Stimulated activated effector memory CD8-positive, alpha-beta T cell treated with anti-CD3 and anti-CD28 coated beads, Interleukin-12 subunit alpha, Interleukin-12 subunit beta, amount 100 ng/mL, for 72 hours (primary cell): ENCODE measurements around the gene ERMP1.
A peak's percentile ranks its signal among the peaks of the same experiment; 100 is the strongest.
"Not testable (repeated sequence)": the region's sequence is repeated elsewhere in the genome, so short reads cannot be mapped to it uniquely, and the experiment has no call there.

Experiments
- ATAC-seq: fragments of 150-1000 bp; cut with Tn5 transposase; 2 replicates; pipeline ENCODE4 v1.10.0; 2021
- DNase-seq, 2 donors: peaks; one replicate each; pipeline ENCODE4 v3.0.0; 2021 to 2022; ENCODE audit warnings: low spot score in 2 of 2
- H3K27ac Mint-ChIP-seq: one replicate; pipeline ENCODE4 v1.8.0; 2022; ENCODE audit warnings: mild to moderate bottlenecking, mixed read lengths
- H3K36me3 Mint-ChIP-seq: one replicate; pipeline ENCODE4 v1.8.0; 2022; ENCODE audit warnings: mild to moderate bottlenecking, mixed read lengths
- H3K4me1 Mint-ChIP-seq: one replicate; pipeline ENCODE4 v1.8.0; 2022; ENCODE audit warnings: mixed read lengths
- H3K4me3 Mint-ChIP-seq: one replicate; pipeline ENCODE4 v1.8.0; 2022; ENCODE audit warnings: mild to moderate bottlenecking, mixed read lengths
- H3K9me3 Mint-ChIP-seq: one replicate; pipeline ENCODE4 v1.8.0; 2022; ENCODE audit warnings: mixed read lengths

Gene ERMP1

DNA sequence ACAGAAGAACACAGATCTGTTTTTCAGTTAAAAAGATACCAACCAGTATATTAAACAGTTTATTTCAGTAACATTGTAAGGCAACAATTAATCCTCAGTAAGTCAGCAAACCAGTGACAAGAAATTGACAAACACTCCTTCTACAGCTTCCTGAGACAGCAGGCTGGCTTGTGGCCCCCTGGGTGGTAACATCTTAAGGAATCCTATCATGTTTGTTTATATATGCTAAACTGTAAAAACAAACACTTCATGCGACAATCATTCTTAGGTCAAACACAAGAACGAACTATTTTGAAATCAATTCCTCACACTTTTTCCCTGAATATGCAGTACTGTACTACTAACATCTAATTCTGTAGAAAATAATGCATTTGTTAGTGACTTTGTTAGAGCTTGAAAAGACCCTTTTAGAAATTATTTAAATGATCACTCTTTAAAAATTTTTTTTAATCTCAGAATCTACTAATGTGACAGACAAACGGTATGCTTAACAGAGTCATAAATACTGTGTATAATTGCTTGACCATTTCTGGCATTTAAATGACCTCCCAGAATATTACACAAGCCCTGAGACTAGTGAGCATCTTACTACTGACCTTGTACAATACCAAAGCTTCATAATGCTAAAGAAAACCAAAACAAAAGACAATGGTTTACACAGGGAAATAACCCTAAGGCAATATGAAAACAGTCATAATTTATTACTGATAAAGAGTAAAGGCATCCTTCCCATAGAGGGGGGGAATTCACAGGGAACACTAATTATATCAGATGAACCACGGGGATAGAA is 48.2 kb downstream of the ERMP1 start:
- DNase-seq (no peak), ATAC-seq (no peak)
- Mint-ChIP-seq H3K36me3 (peaks cover 93% of the 10 kb centered on the region), H3K9me3 (peaks cover 7% of the 10 kb centered on the region), H3K4me3 (no peak overlapping the region), H3K4me1 (peaks cover 21% of the 10 kb centered on the region), H3K27ac (peak overlapping the region; percentile 50)

GRCh38 chr9:5783982-5784381 is 48.9 kb downstream of the ERMP1 start:
- peaks cover 20% of the 10 kb centered on the region for H3K4me1 Mint-ChIP-seq
- H3K9me3 Mint-ChIP-seq = peaks cover 7% of the 10 kb centered on the region
- no peak overlapping the region for H3K4me3 Mint-ChIP-seq
- DNase-seq = no peak
- H3K27ac Mint-ChIP-seq = no peak overlapping the region
- ATAC-seq = no peak
- H3K36me3 Mint-ChIP-seq = peaks cover 93% of the 10 kb centered on the region

DNA sequence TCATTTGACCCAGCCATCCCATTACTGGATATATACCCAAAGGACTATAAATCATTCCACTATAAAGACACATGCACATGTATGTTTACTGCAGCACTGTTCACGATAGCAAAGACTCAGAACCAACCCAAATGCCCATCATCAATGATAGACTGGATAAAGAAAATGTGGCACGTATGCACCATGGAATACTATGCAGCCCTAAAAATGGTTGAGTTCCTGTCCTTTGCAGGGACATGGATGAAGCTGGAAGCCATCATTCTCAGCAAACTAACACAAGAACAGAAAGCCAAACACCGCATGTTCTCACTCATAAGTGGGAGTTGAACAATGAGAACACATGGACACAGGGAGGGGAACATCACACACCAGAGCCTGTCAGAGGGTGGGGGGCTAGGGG is 49.5 kb downstream of the ERMP1 start:
- not testable (repeated sequence) for DNase-seq, H3K4me3 Mint-ChIP-seq, H3K9me3 Mint-ChIP-seq, ATAC-seq, H3K27ac Mint-ChIP-seq
- Mint-ChIP-seq H3K4me1 (peaks cover 15% of the 10 kb centered on the region), H3K36me3 (peaks cover 93% of the 10 kb centered on the region)

DNA sequence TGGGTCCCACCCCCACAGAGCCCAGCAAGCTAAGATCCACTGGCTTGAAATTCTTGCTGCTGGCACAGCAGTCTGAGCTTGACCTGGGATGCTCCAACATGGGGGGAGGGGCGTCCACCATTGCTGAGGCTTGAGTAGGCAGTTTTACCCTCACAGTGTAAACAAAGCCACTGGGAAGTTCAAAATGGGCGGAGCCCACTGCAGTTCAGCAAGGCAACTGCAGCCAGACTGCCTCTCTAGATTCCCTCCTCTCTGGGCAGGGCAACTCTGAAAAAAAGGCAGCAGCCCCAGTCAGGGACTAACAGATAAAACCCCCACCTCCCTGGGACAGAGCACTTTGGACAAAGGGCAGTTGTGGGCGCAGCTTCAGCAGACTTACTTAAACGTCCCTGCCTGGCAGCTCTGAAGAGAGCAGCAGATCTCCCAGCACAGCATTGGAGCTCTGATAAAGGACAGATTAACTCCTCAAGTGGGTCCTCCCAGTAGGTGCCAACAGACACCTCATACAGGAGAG is 53.2 kb downstream of the ERMP1 start:
- H3K4me3 Mint-ChIP-seq, ATAC-seq, H3K4me1 Mint-ChIP-seq, DNase-seq, H3K27ac Mint-ChIP-seq: not testable (repeated sequence)
- Mint-ChIP-seq H3K9me3 (peaks cover 12% of the 10 kb centered on the region), H3K36me3 (peaks cover 83% of the 10 kb centered on the region)

GRCh38 chr9:5778805-5779204 is 54.1 kb downstream of the ERMP1 start:
- peaks cover 12% of the 10 kb centered on the region for H3K9me3 Mint-ChIP-seq

DNA sequence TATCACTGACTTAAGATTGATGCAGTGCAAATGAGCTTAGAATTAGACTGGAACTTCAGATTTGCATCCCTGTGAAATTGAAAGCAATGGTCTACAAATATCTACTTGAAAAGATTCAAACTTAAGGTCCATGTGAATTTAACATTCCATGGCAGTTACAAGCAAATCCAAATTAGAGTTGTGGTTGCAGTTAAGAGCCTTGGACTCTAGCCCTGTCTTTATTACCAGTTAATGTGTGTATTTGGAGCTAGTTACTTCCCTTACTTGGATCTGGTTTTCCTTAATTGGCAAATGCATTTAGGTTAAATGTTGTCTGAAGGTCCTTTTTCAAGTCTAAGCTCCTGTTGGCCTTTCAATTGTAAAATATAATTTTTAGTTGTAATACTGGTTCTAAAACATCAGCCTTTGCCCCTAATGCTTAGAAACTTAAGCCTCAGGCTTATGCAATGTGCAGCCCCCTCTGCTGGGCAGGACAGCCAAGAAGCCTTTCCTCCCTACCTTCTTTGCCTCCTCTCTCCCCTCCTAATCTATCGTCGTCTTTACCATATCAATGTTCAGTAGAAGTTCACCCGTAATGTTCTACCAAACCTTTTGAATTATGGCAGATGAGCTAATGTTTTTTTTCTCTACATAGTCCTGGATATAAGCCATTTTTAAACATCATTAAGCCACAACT is 59.5 kb downstream of the ERMP1 start:
- DNase-seq = no peak
- Mint-ChIP-seq H3K9me3 (peaks cover 3% of the 10 kb centered on the region), H3K36me3 (peaks cover 77% of the 10 kb centered on the region), H3K4me1 (peaks cover 4% of the 10 kb centered on the region), H3K27ac (peak overlapping the region; percentile 13), H3K4me3 (no peak overlapping the region)
- no peak for ATAC-seq

More at GRCh38 chr9:5778805-5779204, 54.1 kb downstream of the ERMP1 start:
- Mint-ChIP-seq H3K36me3 (peaks cover 83% of the 10 kb centered on the region), H3K4me1 (peaks cover 6% of the 10 kb centered on the region), H3K4me3 (no peak overlapping the region), H3K27ac (no peak overlapping the region)
- DNase-seq = no peak
- no peak for ATAC-seq

DNA sequence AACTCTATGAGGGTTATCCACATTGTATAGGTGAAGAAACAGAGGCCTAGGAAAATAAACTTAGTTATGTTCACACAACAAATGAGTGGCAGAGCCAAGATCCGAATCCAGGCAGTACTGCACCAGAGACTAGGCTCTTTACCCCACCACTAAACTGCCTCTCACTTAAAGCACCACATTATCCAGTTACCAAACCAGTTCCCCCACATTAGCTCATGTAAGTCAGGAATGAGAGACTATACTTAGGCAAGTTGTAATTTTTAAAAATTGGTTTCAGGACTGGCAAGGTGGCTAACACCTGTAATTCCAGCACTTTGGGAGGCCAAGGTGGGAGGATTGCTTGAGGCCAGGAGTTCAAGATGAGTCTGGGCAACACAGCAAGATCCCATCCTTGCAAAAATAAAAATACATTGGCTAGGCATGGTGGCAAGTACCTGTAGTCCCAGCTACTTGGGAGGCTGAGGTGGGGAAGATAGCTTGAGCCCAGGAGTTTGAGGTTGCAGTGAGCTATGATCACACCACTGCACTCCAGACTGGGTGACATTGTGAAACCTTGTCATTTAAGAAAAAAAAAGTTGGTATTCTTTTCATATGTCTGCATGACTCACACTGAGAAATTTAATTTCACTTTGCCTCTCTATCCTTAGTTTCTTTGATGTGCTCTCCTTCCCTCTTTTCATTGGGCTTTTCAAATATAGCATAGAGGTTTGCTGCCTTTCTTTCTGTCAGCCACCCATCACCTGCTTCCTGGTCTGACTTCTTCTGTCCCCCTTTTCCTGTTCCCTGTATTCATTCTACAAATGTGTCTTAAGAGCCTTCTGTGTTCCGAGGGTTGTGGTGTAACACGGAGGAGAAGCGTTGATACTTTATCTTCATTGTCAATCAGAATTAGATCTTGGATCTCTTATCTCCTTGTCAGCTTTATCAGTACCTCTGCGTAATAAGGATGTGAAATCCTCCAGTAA is 64.7 kb downstream of the ERMP1 start:
- no peaks in the 10 kb centered on the region for H3K9me3 Mint-ChIP-seq
- H3K4me3 Mint-ChIP-seq = peak overlapping the region; percentile 40
- DNase-seq = no peak
- H3K27ac Mint-ChIP-seq = peak overlapping the region; percentile 71
- ATAC-seq = peak; percentile 95
- peaks cover 80% of the 10 kb centered on the region for H3K36me3 Mint-ChIP-seq
- H3K4me1 Mint-ChIP-seq = peaks cover 9% of the 10 kb centered on the region

GRCh38 chr9:5764130-5764868 is 68.6 kb downstream of the ERMP1 start:
- DNase-seq (no peak), ATAC-seq (peak; percentile 73)
- no peaks in the 10 kb centered on the region for H3K9me3 Mint-ChIP-seq
- H3K27ac Mint-ChIP-seq = no peak overlapping the region
- H3K4me3 Mint-ChIP-seq = no peak overlapping the region
- H3K36me3 Mint-ChIP-seq = peaks cover 85% of the 10 kb centered on the region
- peaks cover 9% of the 10 kb centered on the region for H3K4me1 Mint-ChIP-seq

- H3K9me3 Mint-ChIP-seq = no peaks in the 10 kb centered on the region
- no peaks in the 10 kb centered on the region for H3K4me1 Mint-ChIP-seq
- H3K4me3 Mint-ChIP-seq = no peak overlapping the region
- no peak for DNase-seq
- H3K27ac Mint-ChIP-seq = peak overlapping the region; percentile 12
- H3K36me3 Mint-ChIP-seq = peaks cover 88% of the 10 kb centered on the region
- ATAC-seq = no peak
These were observed 70.5 kb downstream of the ERMP1 start for GRCh38 chr9:5762421-5762820.

GRCh38 chr9:5760338-5760737 is 72.6 kb downstream of the ERMP1 start:
- DNase-seq = no peak
- Mint-ChIP-seq H3K4me3 (no peak overlapping the region), H3K36me3 (peaks cover 81% of the 10 kb centered on the region), H3K9me3 (no peaks in the 10 kb centered on the region), H3K27ac (no peak overlapping the region), H3K4me1 (no peaks in the 10 kb centered on the region)
- ATAC-seq = no peak

DNA sequence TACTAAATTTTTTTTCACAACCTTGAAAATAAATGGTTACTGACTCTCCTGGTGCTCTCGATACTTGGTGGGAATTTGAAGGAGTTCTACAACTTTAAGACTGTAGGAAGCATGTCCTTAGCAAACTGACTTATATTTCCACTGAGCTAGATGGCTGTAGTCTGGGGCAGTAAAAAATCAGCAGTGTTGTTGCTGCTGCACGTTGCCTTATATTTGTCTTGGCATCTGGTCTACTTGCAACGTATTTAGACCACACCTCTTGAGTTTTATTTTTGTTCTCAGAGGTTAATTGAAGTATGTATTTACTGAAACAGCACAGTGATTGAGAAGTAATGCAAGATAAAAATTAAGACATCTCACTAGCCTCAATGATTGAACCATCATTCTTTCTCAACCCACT is 76.3 kb downstream of the ERMP1 start:
- ATAC-seq = no peak
- H3K9me3 Mint-ChIP-seq = no peaks in the 10 kb centered on the region
- H3K27ac Mint-ChIP-seq = no peak overlapping the region
- H3K4me1 Mint-ChIP-seq = no peaks in the 10 kb centered on the region
- no peak overlapping the region for H3K4me3 Mint-ChIP-seq
- peaks cover 67% of the 10 kb centered on the region for H3K36me3 Mint-ChIP-seq
- no peak for DNase-seq

GRCh38 chr9:5750569-5750968 is 82.3 kb downstream of the ERMP1 start:
- DNase-seq = no peak
- no peaks in the 10 kb centered on the region for H3K9me3 Mint-ChIP-seq
- no peak for ATAC-seq
- peaks cover 64% of the 10 kb centered on the region for H3K36me3 Mint-ChIP-seq
- no peak overlapping the region for H3K4me3 Mint-ChIP-seq
- H3K4me1 Mint-ChIP-seq = no peaks in the 10 kb centered on the region
- H3K27ac Mint-ChIP-seq = no peak overlapping the region

DNA sequence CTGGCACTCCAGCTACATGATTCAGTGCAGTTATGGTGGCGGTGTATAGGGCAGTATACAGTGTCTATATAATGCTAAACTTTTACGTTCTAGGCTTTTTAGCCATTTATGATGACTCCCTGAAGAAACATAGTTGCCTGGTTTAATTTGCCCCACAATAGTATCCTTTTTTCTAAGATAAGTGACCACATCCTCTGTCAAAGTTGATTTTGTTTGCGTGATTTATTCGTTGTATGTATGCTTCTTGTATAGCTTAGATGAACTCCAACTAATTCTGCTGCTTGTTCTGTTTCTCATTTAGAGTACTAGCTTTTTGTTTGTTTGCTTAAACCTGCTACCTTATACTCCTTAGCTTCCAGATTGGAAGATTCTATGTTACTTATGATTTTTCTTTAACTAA is 83.6 kb downstream of the ERMP1 start:
- peaks cover 66% of the 10 kb centered on the region for H3K36me3 Mint-ChIP-seq
- ATAC-seq = no peak
- H3K9me3 Mint-ChIP-seq = no peaks in the 10 kb centered on the region
- no peak overlapping the region for H3K4me3 Mint-ChIP-seq
- DNase-seq = no peak
- no peak overlapping the region for H3K27ac Mint-ChIP-seq
- H3K4me1 Mint-ChIP-seq = no peaks in the 10 kb centered on the region

DNA sequence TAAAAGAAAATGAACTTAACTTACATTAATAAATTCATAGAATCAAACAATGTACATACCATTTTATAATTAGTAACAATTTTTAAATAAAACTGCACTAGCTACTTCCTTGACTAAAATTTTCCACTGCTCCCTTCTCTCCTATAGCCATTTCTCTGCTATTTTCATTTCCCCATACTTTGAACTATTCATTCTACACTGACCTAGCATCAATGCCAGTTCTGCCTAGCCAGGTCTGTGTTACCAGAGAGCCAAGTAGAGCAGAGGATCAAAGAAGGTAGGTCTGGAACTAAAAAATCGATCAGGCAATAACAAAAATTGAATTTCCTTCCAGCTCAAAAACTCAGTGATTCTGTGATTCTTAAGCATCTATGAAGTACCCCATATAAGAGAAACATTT is 84.5 kb downstream of the ERMP1 start:
- H3K27ac Mint-ChIP-seq = no peak overlapping the region
- no peak overlapping the region for H3K4me3 Mint-ChIP-seq
- peaks cover 66% of the 10 kb centered on the region for H3K36me3 Mint-ChIP-seq
- H3K9me3 Mint-ChIP-seq = no peaks in the 10 kb centered on the region
- H3K4me1 Mint-ChIP-seq = no peaks in the 10 kb centered on the region
- DNase-seq (no peak), ATAC-seq (no peak)
